Measurements from ENCODE around the gene RRP36. TPM values are rescaled to one million over a fixed set of nuclear protein-coding genes. Genes with fewer than 3 reads are reported as not detected.

Gene RRP36
- polyA plus RNA-seq, 1 donor from 2014 or later, result 79.2 TPM

DNA sequence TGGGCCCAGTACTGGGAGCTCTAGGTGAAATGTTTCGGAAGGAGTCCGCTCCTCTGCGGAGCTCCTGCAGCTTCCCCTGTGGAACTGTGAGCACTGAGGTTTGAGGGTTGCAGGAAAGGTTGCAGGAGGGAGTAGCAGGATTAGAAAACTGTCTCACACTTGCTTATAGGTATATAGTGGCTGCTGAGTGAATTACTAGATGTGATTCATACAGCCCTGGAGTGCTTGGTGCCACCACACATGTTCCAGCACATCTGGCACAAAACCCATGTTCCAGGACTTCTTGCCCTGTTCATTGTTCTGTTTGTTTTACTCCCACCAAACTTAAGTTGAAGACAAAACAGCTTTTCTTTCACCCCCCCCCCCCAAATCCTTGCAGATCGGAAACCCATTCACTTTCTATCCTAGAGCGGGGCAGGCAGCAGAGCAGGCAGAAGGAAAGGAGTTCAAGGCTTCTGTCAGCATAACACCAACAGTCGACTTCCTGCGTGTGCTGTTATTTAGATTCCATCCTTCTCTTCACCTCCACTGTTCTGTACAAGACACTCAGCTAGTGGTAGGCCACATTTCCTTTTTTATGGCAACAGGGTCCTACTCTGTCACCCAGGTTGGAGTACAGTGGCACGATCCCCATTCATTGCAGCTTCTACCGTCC, 41.8 kb upstream of the RRP36 start:
- H3K9me2 ChIP-seq (ENCODE audit: insufficient read depth, low read length), result no peaks in the 10 kb centered on the region
- H3K27ac ChIP-seq (ENCODE audit: low read length), result peak overlapping the region; percentile 90
- H3K27me3 ChIP-seq (ENCODE audit: insufficient read depth, low read depth, low read length), result no peaks in the 10 kb centered on the region
- no peaks in the 10 kb centered on the region for H3K36me3 ChIP-seq (ENCODE audit: insufficient read depth, low read length)
- H2AFZ ChIP-seq (ENCODE audit: low read depth, low read length), result peak overlapping the region; percentile 62
- H3K4me3 ChIP-seq (ENCODE audit: low read length), result peak overlapping the region; percentile 95
- H3K9ac ChIP-seq (ENCODE audit: low read length), result peak overlapping the region; percentile 83
- H3K9me3 ChIP-seq (ENCODE audit: low read length), result no peaks in the 10 kb centered on the region
- TF ChIP-seq EP300 (conservative IDR thresholded peaks at IDR 0.05; ENCODE audit: poor library complexity, severe bottlenecking), result no peak
- TF ChIP-seq, protein P1, sequence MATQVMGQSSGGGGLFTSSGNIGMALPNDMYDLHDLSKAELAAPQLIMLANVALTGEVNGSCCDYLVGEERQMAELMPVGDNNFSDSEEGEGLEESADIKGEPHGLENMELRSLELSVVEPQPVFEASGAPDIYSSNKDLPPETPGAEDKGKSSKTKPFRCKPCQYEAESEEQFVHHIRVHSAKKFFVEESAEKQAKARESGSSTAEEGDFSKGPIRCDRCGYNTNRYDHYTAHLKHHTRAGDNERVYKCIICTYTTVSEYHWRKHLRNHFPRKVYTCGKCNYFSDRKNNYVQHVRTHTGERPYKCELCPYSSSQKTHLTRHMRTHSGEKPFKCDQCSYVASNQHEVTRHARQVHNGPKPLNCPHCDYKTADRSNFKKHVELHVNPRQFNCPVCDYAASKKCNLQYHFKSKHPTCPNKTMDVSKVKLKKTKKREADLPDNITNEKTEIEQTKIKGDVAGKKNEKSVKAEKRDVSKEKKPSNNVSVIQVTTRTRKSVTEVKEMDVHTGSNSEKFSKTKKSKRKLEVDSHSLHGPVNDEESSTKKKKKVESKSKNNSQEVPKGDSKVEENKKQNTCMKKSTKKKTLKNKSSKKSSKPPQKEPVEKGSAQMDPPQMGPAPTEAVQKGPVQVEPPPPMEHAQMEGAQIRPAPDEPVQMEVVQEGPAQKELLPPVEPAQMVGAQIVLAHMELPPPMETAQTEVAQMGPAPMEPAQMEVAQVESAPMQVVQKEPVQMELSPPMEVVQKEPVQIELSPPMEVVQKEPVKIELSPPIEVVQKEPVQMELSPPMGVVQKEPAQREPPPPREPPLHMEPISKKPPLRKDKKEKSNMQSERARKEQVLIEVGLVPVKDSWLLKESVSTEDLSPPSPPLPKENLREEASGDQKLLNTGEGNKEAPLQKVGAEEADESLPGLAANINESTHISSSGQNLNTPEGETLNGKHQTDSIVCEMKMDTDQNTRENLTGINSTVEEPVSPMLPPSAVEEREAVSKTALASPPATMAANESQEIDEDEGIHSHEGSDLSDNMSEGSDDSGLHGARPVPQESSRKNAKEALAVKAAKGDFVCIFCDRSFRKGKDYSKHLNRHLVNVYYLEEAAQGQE (IDR thresholded peaks at IDR 0.05; ENCODE audit: borderline replicate concordance), result no peak
- TF ChIP-seq EZH2 (IDR thresholded peaks at IDR 0.05; ENCODE audit: borderline replicate concordance, insufficient read depth, low read length, poor library complexity, severe bottlenecking), result no peak
- no peak for TF ChIP-seq POLR2AphosphoS5 (IDR thresholded peaks at IDR 0.05)
- no peak for TF ChIP-seq SMC3 (conservative IDR thresholded peaks at IDR 0.05; ENCODE audit: poor library complexity)
- TF ChIP-seq MXI1 (conservative IDR thresholded peaks at IDR 0.05; ENCODE audit: poor library complexity, severe bottlenecking), result no peak
- TF ChIP-seq, protein P2, sequence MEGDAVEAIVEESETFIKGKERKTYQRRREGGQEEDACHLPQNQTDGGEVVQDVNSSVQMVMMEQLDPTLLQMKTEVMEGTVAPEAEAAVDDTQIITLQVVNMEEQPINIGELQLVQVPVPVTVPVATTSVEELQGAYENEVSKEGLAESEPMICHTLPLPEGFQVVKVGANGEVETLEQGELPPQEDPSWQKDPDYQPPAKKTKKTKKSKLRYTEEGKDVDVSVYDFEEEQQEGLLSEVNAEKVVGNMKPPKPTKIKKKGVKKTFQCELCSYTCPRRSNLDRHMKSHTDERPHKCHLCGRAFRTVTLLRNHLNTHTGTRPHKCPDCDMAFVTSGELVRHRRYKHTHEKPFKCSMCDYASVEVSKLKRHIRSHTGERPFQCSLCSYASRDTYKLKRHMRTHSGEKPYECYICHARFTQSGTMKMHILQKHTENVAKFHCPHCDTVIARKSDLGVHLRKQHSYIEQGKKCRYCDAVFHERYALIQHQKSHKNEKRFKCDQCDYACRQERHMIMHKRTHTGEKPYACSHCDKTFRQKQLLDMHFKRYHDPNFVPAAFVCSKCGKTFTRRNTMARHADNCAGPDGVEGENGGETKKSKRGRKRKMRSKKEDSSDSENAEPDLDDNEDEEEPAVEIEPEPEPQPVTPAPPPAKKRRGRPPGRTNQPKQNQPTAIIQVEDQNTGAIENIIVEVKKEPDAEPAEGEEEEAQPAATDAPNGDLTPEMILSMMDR (IDR thresholded peaks at IDR 0.05; ENCODE audit: poor library complexity, severe bottlenecking), result no peak
- TF ChIP-seq RAD21 (conservative IDR thresholded peaks at IDR 0.05), result no peak
- TF ChIP-seq TAF1 (IDR thresholded peaks at IDR 0.05; ENCODE audit: low read depth), result no peak
- H3K4me2 ChIP-seq (ENCODE audit: low read length), result peak overlapping the region; percentile 77
- H3K79me2 ChIP-seq (replicated peaks; ENCODE audit: insufficient read depth, low read length), result peaks cover 6% of the 10 kb centered on the region
- H3F3A ChIP-seq (ENCODE audit: insufficient read depth, low read length, poor library complexity, severe bottlenecking), result peaks cover 4% of the 10 kb centered on the region
- no peaks in the 10 kb centered on the region for H4K20me1 ChIP-seq (ENCODE audit: insufficient read depth)

DNA sequence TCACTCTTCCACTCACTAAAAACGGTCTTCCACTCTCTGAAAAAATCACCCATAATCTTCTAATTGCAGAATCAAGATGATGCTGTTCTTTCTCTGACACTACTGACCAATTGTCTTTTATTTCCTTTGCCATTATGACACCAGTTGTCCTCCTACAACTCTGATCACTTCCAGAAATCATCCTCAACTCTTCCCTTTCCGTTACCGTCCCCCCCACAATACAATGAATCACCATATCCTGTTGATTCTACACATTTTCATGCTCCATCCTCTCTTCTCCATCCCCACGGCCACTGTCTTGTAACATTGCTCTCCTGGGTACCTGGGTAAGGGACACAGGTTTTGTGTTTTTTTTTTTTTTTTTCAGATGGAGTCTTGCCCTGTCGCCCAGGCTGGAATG, 39.6 kb upstream of the RRP36 start:
- Histone ChIP-seq H3K9me2 (ENCODE audit: insufficient read depth, low read length) (no peaks in the 10 kb centered on the region), H3K79me2 (replicated peaks; ENCODE audit: insufficient read depth, low read length) (peaks cover 13% of the 10 kb centered on the region), H3K27ac (ENCODE audit: low read length) (no peak overlapping the region), H3K9ac (ENCODE audit: low read length) (no peak overlapping the region), H3K4me2 (ENCODE audit: low read length) (no peak overlapping the region), H4K20me1 (ENCODE audit: insufficient read depth) (no peaks in the 10 kb centered on the region), H3K4me3 (ENCODE audit: low read length) (no peak overlapping the region), H3K9me3 (ENCODE audit: low read length) (no peaks in the 10 kb centered on the region), H3K36me3 (ENCODE audit: insufficient read depth, low read length) (no peaks in the 10 kb centered on the region), H3F3A (ENCODE audit: insufficient read depth, low read length, poor library complexity, severe bottlenecking) (peaks cover 4% of the 10 kb centered on the region), H2AFZ (ENCODE audit: low read depth, low read length) (no peak overlapping the region), H3K27me3 (ENCODE audit: insufficient read depth, low read depth, low read length) (no peaks in the 10 kb centered on the region)
- TF ChIP-seq TAF1 (IDR thresholded peaks at IDR 0.05; ENCODE audit: low read depth), result no peak
- no peak for TF ChIP-seq RAD21 (conservative IDR thresholded peaks at IDR 0.05)
- TF ChIP-seq EZH2 (IDR thresholded peaks at IDR 0.05; ENCODE audit: borderline replicate concordance, insufficient read depth, low read length, poor library complexity, severe bottlenecking), result no peak
- TF ChIP-seq POLR2AphosphoS5 (IDR thresholded peaks at IDR 0.05), result no peak
- TF ChIP-seq, protein P1 (IDR thresholded peaks at IDR 0.05; ENCODE audit: borderline replicate concordance), result no peak
- TF ChIP-seq SMC3 (conservative IDR thresholded peaks at IDR 0.05; ENCODE audit: poor library complexity), result no peak

All from neural cell (in vitro differentiated cells).